Measurements from ENCODE around the gene ZFP90.

ZFP90 gene

DNA sequence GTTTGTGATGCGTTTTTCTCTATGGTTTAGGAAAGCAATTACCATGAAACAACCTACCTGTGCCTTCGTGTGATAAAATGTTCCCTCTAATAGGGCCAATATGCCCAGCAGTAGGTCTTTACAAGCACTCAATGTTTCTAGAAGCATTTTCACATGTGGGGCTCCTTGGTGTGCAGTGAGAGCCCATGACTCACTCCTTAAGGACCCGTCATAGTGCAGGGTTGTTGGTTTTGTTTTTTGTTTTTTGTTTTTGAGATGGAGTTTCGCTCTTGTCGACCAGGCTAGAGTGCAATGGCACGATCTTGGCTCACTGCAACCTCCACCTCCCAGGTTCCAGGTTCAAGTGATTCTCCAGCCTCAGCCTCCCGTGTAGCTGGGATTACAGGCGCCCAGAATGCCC is 31.1 kb upstream of the ZFP90 start:
- peaks cover 19% of the 10 kb centered on the region for H3K4me1 ChIP-seq (ENCODE audit: insufficient read depth, insufficient read length)
- H3K4me3 ChIP-seq (ENCODE audit: insufficient read length, low read depth), result no peak overlapping the region
- no peak for DNase-seq (ENCODE audit: low read depth, low spot score)
- no peaks in the 10 kb centered on the region for H3K9me3 ChIP-seq (ENCODE audit: insufficient read depth, low read length)
- H3K27me3 ChIP-seq (ENCODE audit: insufficient read depth, insufficient read length), result peaks cover 6% of the 10 kb centered on the region
- no peak overlapping the region for H3K9ac ChIP-seq (ENCODE audit: insufficient read length, low read depth)
- no peaks in the 10 kb centered on the region for H3K36me3 ChIP-seq (ENCODE audit: insufficient read depth, insufficient read length, low read length)
- no peak for TF ChIP-seq YY1 (IDR thresholded peaks at IDR 0.05; ENCODE audit: insufficient read depth, insufficient read length)
- TF ChIP-seq ZNF274 (IDR thresholded peaks at IDR 0.05; ENCODE audit: low read depth, low read length), result no peak

DNA sequence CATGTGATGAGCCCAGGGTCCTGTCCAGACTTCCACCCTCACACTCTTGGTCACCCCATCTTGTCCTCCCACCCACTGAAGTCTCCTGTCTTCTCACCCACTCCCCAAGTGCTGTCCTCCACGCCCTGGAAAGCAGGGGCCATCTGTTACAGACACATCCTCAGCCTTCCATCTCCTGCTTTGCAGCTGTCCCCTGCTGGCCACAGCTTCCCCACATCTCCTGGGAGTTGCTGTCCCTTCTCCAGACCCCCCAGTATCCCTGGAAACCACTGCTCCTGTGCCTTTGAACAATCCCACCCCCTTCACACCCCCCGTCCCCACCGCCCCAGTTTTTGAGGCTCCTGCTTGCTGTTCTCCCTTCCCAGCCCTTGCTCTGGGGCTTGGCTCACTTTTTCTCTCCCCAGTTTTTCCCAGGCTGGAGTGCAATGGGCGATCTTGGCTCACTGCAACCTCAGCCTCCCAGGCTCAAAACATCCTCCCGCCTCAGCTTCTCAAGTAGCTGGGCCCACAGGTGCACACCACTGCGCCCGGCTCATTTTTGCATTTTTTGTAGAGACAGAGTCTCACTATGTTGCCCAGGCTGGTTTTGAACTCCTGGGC is 30.4 kb upstream of the ZFP90 start:
- TF ChIP-seq SUZ12 (IDR thresholded peaks at IDR 0.05; ENCODE audit: extremely low read depth, insufficient read depth, insufficient read length), result no peak
- no peak for TF ChIP-seq ZNF274 (IDR thresholded peaks at IDR 0.05; ENCODE audit: low read depth, low read length)
- no peak for TF ChIP-seq YY1 (IDR thresholded peaks at IDR 0.05; ENCODE audit: insufficient read depth, insufficient read length)
- no peak overlapping the region for H3K9ac ChIP-seq (ENCODE audit: insufficient read length, low read depth)

DNA sequence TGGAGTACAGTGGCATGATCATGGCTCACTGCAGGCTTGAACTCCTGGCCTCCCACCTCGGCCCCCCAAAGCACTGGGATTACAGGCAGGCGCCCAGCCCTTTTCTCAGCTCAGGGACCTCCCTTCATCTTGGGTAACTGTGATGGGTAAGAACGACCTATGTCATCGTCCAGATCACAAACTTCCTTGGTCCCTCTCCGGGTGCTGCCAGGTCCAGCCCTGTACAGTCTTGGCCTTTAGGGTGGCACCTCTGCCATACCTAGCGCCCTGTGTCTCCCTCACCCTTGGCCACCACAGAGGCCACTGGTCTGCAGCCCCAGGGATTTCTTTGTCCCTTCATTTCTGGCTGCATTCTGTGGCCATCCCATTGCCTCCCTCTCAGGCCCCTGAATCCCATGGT is 29.7 kb upstream of the ZFP90 start:
- peaks cover 19% of the 10 kb centered on the region for H3K4me1 ChIP-seq (ENCODE audit: insufficient read depth, insufficient read length)
- no peak overlapping the region for H3K4me3 ChIP-seq (ENCODE audit: insufficient read length, low read depth)
- TF ChIP-seq ZNF274 (IDR thresholded peaks at IDR 0.05; ENCODE audit: low read depth, low read length), result no peak
- no peak for TF ChIP-seq YY1 (IDR thresholded peaks at IDR 0.05; ENCODE audit: insufficient read depth, insufficient read length)
- TF ChIP-seq SUZ12 (IDR thresholded peaks at IDR 0.05; ENCODE audit: extremely low read depth, insufficient read depth, insufficient read length), result no peak
- H3K27me3 ChIP-seq (ENCODE audit: insufficient read depth, insufficient read length), result peaks cover 6% of the 10 kb centered on the region
- no peaks in the 10 kb centered on the region for H3K9me3 ChIP-seq (ENCODE audit: insufficient read depth, low read length)
- DNase-seq (ENCODE audit: low read depth, low spot score), result no peak
- no peaks in the 10 kb centered on the region for H3K36me3 ChIP-seq (ENCODE audit: insufficient read depth, insufficient read length, low read length)
- H3K9ac ChIP-seq (ENCODE audit: insufficient read length, low read depth), result no peak overlapping the region

More for the DNA sequence above, 30.4 kb upstream of the ZFP90 start:
- Histone ChIP-seq H3K9me3 (ENCODE audit: insufficient read depth, low read length) (no peaks in the 10 kb centered on the region), H3K27me3 (ENCODE audit: insufficient read depth, insufficient read length) (peaks cover 6% of the 10 kb centered on the region), H3K36me3 (ENCODE audit: insufficient read depth, insufficient read length, low read length) (no peaks in the 10 kb centered on the region), H3K4me1 (ENCODE audit: insufficient read depth, insufficient read length) (peaks cover 19% of the 10 kb centered on the region), H3K4me3 (ENCODE audit: insufficient read length, low read depth) (no peak overlapping the region)
- no peak for DNase-seq (ENCODE audit: low read depth, low spot score)

DNA sequence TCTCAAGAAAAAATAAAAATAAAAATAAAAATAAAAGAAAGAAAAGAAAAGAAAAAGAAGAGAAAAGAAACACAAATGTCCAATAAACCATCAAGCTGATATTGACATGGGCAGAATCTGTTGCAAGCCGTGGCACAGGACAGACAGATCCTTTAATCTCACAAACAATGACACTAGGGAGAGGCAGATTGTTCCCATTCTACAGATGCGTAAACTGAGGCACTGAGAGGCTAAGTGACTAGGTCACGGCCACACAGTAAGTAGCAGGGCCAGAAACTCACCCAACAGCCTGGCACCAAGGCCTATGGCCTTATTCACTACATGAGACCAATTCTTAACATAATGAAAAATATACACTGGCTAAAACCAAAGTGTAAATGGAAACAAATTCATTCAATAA is 28.3 kb upstream of the ZFP90 start:
- H3K4me1 ChIP-seq (ENCODE audit: insufficient read depth, insufficient read length), result peaks cover 19% of the 10 kb centered on the region
- DNase-seq (ENCODE audit: low read depth, low spot score), result no peak
- TF ChIP-seq ZNF274 (IDR thresholded peaks at IDR 0.05; ENCODE audit: low read depth, low read length) (no peak), YY1 (IDR thresholded peaks at IDR 0.05; ENCODE audit: insufficient read depth, insufficient read length) (no peak)

DNA sequence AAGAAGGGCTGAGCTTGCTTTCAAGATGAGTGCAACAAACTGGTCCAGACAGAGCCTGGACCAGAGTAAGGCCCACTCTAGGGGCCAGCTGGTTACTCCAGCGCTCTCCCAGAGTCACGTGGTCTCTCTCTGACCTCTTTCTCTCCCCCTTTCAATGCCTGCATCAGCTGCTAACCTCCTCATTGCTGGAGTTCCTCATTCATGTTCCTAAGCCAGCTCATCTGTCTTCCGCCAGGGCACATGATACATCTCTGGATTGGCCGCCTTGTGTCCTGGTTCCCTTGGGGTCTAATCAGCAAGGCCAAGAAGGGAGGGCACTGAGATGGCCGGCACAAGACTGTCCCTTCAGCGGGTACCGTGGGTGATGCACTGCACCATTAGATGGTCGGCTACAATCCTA is 26.9 kb upstream of the ZFP90 start:
- TF ChIP-seq SUZ12 (IDR thresholded peaks at IDR 0.05; ENCODE audit: extremely low read depth, insufficient read depth, insufficient read length) (no peak), YY1 (IDR thresholded peaks at IDR 0.05; ENCODE audit: insufficient read depth, insufficient read length) (no peak)
- Histone ChIP-seq H3K9ac (ENCODE audit: insufficient read length, low read depth) (no peak overlapping the region), H3K27me3 (ENCODE audit: insufficient read depth, insufficient read length) (peaks cover 6% of the 10 kb centered on the region), H3K36me3 (ENCODE audit: insufficient read depth, insufficient read length, low read length) (no peaks in the 10 kb centered on the region), H3K4me1 (ENCODE audit: insufficient read depth, insufficient read length) (peaks cover 11% of the 10 kb centered on the region), H3K9me3 (ENCODE audit: insufficient read depth, low read length) (no peaks in the 10 kb centered on the region), H3K4me3 (ENCODE audit: insufficient read length, low read depth) (no peak overlapping the region)
- DNase-seq (ENCODE audit: low read depth, low spot score), result no peak

More for the DNA sequence above, 28.3 kb upstream of the ZFP90 start:
- Histone ChIP-seq H3K4me3 (ENCODE audit: insufficient read length, low read depth) (no peak overlapping the region), H3K27me3 (ENCODE audit: insufficient read depth, insufficient read length) (peaks cover 6% of the 10 kb centered on the region), H3K36me3 (ENCODE audit: insufficient read depth, insufficient read length, low read length) (no peaks in the 10 kb centered on the region), H3K9me3 (ENCODE audit: insufficient read depth, low read length) (no peaks in the 10 kb centered on the region), H3K9ac (ENCODE audit: insufficient read length, low read depth) (no peak overlapping the region)

DNA sequence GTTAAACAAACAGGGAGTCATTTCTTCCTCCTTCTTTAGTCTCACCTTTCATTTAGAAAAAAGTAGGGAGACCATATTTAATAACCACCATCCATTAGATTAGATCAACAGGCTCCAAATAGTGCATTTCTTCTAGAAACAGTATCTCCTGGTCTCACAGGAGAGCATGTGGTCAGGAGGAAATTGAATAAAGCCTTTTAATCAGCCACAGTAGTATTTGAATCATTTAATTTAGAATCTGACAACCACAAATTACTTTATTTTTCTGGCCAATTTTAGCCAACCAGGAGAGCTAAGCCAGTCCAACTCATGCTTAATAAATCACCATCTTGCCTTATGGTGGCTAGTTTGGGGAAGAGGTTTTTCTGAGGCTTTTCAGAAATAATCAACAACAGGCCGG is 26.3 kb upstream of the ZFP90 start:
- Histone ChIP-seq H3K27me3 (ENCODE audit: insufficient read depth, insufficient read length) (peaks cover 6% of the 10 kb centered on the region), H3K36me3 (ENCODE audit: insufficient read depth, insufficient read length, low read length) (no peaks in the 10 kb centered on the region), H3K4me1 (ENCODE audit: insufficient read depth, insufficient read length) (peaks cover 9% of the 10 kb centered on the region), H3K4me3 (ENCODE audit: insufficient read length, low read depth) (no peak overlapping the region), H3K9ac (ENCODE audit: insufficient read length, low read depth) (no peak overlapping the region), H3K9me3 (ENCODE audit: insufficient read depth, low read length) (no peaks in the 10 kb centered on the region)
- TF ChIP-seq ZNF274 (IDR thresholded peaks at IDR 0.05; ENCODE audit: low read depth, low read length) (no peak), YY1 (IDR thresholded peaks at IDR 0.05; ENCODE audit: insufficient read depth, insufficient read length) (no peak), SUZ12 (IDR thresholded peaks at IDR 0.05; ENCODE audit: extremely low read depth, insufficient read depth, insufficient read length) (no peak)
- DNase-seq (ENCODE audit: low read depth, low spot score), result no peak

DNA sequence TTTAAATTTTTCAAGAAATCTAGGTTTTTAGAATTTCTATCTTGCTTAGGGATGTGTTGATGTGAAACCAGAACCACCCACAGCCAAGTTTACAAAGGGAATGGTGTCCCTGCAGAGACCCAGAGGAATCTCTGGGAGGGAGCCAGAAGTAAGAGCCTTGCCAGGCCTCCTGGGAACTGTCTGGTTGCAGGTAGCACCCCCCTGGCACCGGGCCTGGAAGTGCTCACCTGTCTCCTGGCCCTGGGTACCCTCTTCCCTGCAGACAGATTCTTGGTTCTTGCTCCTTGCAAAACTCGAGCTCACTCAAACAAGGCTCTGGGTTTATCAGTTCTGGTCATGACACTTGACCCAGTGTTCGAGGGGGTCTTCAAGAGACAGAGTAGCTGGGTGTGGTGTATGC is 24.6 kb upstream of the ZFP90 start:
- no peak overlapping the region for H3K4me3 ChIP-seq (ENCODE audit: insufficient read length, low read depth)
- DNase-seq (ENCODE audit: low read depth, low spot score), result no peak
- H3K36me3 ChIP-seq (ENCODE audit: insufficient read depth, insufficient read length, low read length), result no peaks in the 10 kb centered on the region
- H3K9ac ChIP-seq (ENCODE audit: insufficient read length, low read depth), result no peak overlapping the region
- TF ChIP-seq YY1 (IDR thresholded peaks at IDR 0.05; ENCODE audit: insufficient read depth, insufficient read length) (no peak), ZNF274 (IDR thresholded peaks at IDR 0.05; ENCODE audit: low read depth, low read length) (no peak), SUZ12 (IDR thresholded peaks at IDR 0.05; ENCODE audit: extremely low read depth, insufficient read depth, insufficient read length) (no peak)
- H3K9me3 ChIP-seq (ENCODE audit: insufficient read depth, low read length), result no peaks in the 10 kb centered on the region
- peaks cover 6% of the 10 kb centered on the region for H3K4me1 ChIP-seq (ENCODE audit: insufficient read depth, insufficient read length)
- peaks cover 4% of the 10 kb centered on the region for H3K27me3 ChIP-seq (ENCODE audit: insufficient read depth, insufficient read length)

Measured in NT2/D1 (cell line).